H1 (cell line): ENCODE results near the gene RIBC2. TPM values are rescaled to one million over a fixed set of nuclear protein-coding genes. Genes with fewer than 3 reads are reported as not detected.

Source experiments
- CTCF ChIA-PET: fragments of 300-600 bp; sonication (Branson Sonifier 250); formaldehyde crosslinking; loops from one replicate; lab custom pipeline; 2021; ENCODE audit not compliant: partially characterized antibody; lab: Charles Lee
- POLR2A ChIA-PET: fragments of 300-600 bp; sonication (Branson Sonifier 250); formaldehyde crosslinking; loops from one replicate; lab custom pipeline; 2021; ENCODE audit warnings: inconsistent platforms; ENCODE audit not compliant: partially characterized antibody; lab: Charles Lee
- DNase-seq, 2 experiments: peaks; one replicate each; pipeline versions ENCODE4 v3.0.0 to v3.0.0-alpha.2; 2010 to 2022; ENCODE audit warnings: low spot score in 2 of 2, low read depth in 1 of 2, mixed read lengths in 1 of 2
- FAIRE-seq: peaks from 2 replicates; lab custom pipeline; 2011; peaks lifted over from hg19 to GRCh38; lab: Jason Lieb, UNC
- H2AFZ ChIP-seq: 2 replicates; pipeline ENCODE4 v1.8.1; 2012; ENCODE audit warnings: low read length, inconsistent platforms
- H2AK5ac ChIP-seq: 2 replicates; pipeline ENCODE4 v1.6.1; 2013; ENCODE audit warnings: low read depth, low read length
- H2BK120ac ChIP-seq: replicated peaks from 2 replicates; pipeline ENCODE3; 2013; ENCODE audit warnings: low read depth, low read length, inconsistent platforms
- H2BK12ac ChIP-seq: 2 replicates; pipeline ENCODE4 v1.6.1; 2013; ENCODE audit warnings: low read depth, low read length
- H2BK15ac ChIP-seq: 2 replicates; pipeline ENCODE4 v1.6.1; 2013; ENCODE audit warnings: low read length
- H2BK20ac ChIP-seq: 2 replicates; pipeline ENCODE4 v1.6.1; 2013; ENCODE audit warnings: low read length
- H2BK5ac ChIP-seq: 2 replicates; pipeline ENCODE4 v1.6.1; 2013; ENCODE audit warnings: low read depth, low read length
- H3K14ac ChIP-seq: 2 replicates; pipeline ENCODE4 v1.6.1; 2013; ENCODE audit warnings: inconsistent platforms; ENCODE audit not compliant: insufficient read length
- H3K18ac ChIP-seq: 2 replicates; pipeline ENCODE4 v1.6.1; 2013; ENCODE audit warnings: low read length; ENCODE audit errors: extremely low read depth
- H3K23ac ChIP-seq: 2 replicates; pipeline ENCODE4 v1.6.1; 2013; ENCODE audit warnings: inconsistent platforms; ENCODE audit not compliant: insufficient read length
- H3K23me2 ChIP-seq: 2 replicates; pipeline ENCODE4 v1.6.1; 2013; ENCODE audit warnings: low read depth, low read length
- H3K27ac ChIP-seq: 2 replicates; pipeline ENCODE4 v1.6.1; 2011; ENCODE audit warnings: low read depth, low read length, inconsistent platforms
- H3K27me3 ChIP-seq, 4 experiments: replicated peaks in 1 of 4; 1 replicate in 1 of 4; 2 replicates in 3 of 4; pipeline versions ENCODE4 v1.6.1 to v1.8.1; 2011 to 2013; ENCODE audit warnings: low read length in 3 of 4, mild to moderate bottlenecking in 3 of 4, inconsistent platforms in 2 of 4, mixed read lengths in 2 of 4, moderate library complexity in 1 of 4; ENCODE audit not compliant: control insufficient read depth in 3 of 4, insufficient read depth in 3 of 4; ENCODE audit errors: extremely low read depth in 1 of 4
- H3K36me3 ChIP-seq, 4 experiments: 2 replicates each; pipeline versions ENCODE4 v1.6.1 to v1.8.1; 2011 to 2013; ENCODE audit warnings: mild to moderate bottlenecking in 4 of 4, low read length in 3 of 4, moderate library complexity in 2 of 4, control low read depth in 1 of 4, inconsistent platforms in 1 of 4; ENCODE audit not compliant: insufficient read depth in 4 of 4, control insufficient read depth in 2 of 4
- H3K4ac ChIP-seq: replicated peaks from 2 replicates; pipeline ENCODE3; 2013; ENCODE audit warnings: low read length, low read depth, mixed read lengths, inconsistent platforms; ENCODE audit not compliant: insufficient read length
- H3K4me1 ChIP-seq, 4 experiments: replicated peaks in 1 of 4; 1 replicate in 1 of 4; 2 replicates in 3 of 4; pipeline versions ENCODE4 v1.6.1 to v1.8.1; 2011 to 2013; ENCODE audit warnings: low read length in 3 of 4, inconsistent platforms in 2 of 4, mixed read lengths in 1 of 4; ENCODE audit not compliant: insufficient read depth in 4 of 4, control insufficient read depth in 3 of 4
- H3K4me2 ChIP-seq, 2 experiments: 2 replicates each; pipeline versions ENCODE4 v1.6.1 to v1.8.1; 2011 to 2013; ENCODE audit warnings: low read depth in 2 of 2, low read length in 2 of 2, control low read depth in 1 of 2, inconsistent platforms in 1 of 2, mild to moderate bottlenecking in 1 of 2; ENCODE audit not compliant: insufficient read depth in 1 of 2
- H3K4me3 ChIP-seq, 4 experiments: fragments of 200-600, 300-600 bp in 1 of 4; sonication (generic), shearing (Covaris generic), sonication (Bioruptor Twin) in 1 of 4; 2 replicates each; pipeline versions ENCODE4 v1.5.1 to v1.8.1; 2011 to 2016; ENCODE audit warnings: low read length in 4 of 4, low read depth in 3 of 4, control low read depth in 2 of 4, inconsistent platforms in 2 of 4, mild to moderate bottlenecking in 2 of 4, mixed read lengths in 1 of 4, moderate library complexity in 1 of 4; ENCODE audit not compliant: insufficient read depth in 2 of 4; ENCODE audit errors: extremely low read depth in 1 of 4
- H3K56ac ChIP-seq: replicated peaks from 2 replicates; pipeline ENCODE3; 2013; ENCODE audit warnings: low read depth, mild to moderate bottlenecking, mixed read lengths, low read length, inconsistent platforms; ENCODE audit not compliant: insufficient read length
- H3K79me1 ChIP-seq: 2 replicates; pipeline ENCODE4 v1.6.1; 2013; ENCODE audit warnings: low read depth, low read length, control low read depth
- H3K79me2 ChIP-seq, 2 experiments: 2 replicates each; pipeline versions ENCODE4 v1.6.1 to v1.8.1; 2012 to 2013; ENCODE audit warnings: low read length in 2 of 2, mild to moderate bottlenecking in 2 of 2, inconsistent platforms in 1 of 2; ENCODE audit not compliant: insufficient read depth in 2 of 2, control insufficient read depth in 1 of 2
- H3K9ac ChIP-seq, 4 experiments: replicated peaks in 1 of 4; 1 replicate in 1 of 4; 2 replicates in 3 of 4; pipeline versions ENCODE4 v1.6.1 to v1.8.1; 2011 to 2013; ENCODE audit warnings: low read depth in 3 of 4, low read length in 3 of 4, control low read depth in 2 of 4, mild to moderate bottlenecking in 2 of 4, moderate library complexity in 2 of 4, inconsistent platforms in 1 of 4; ENCODE audit errors: extremely low read depth in 1 of 4
- H3K9me3 ChIP-seq, 2 experiments: 2 replicates each; pipeline versions ENCODE4 v1.6.1 to v1.8.1; 2012 to 2013; ENCODE audit warnings: mild to moderate bottlenecking in 2 of 2, moderate library complexity in 2 of 2, control low read depth in 1 of 2, inconsistent platforms in 1 of 2, low read depth in 1 of 2, low read length in 1 of 2, mixed read lengths in 1 of 2; ENCODE audit not compliant: insufficient read depth in 2 of 2
- H4K20me1 ChIP-seq, 2 experiments: replicated peaks in 1 of 2; 2 replicates each; pipeline versions ENCODE3 to v1.8.1; 2011 to 2013; ENCODE audit warnings: inconsistent platforms in 2 of 2, low read length in 2 of 2, mild to moderate bottlenecking in 1 of 2; ENCODE audit not compliant: insufficient read depth in 2 of 2, control insufficient read depth in 1 of 2
- H4K5ac ChIP-seq: 2 replicates; pipeline ENCODE4 v1.6.1; 2013; ENCODE audit warnings: low read length, low read depth, mixed read lengths, inconsistent platforms; ENCODE audit not compliant: insufficient read length
- H4K8ac ChIP-seq: 2 replicates; pipeline ENCODE4 v1.8.0; 2013; ENCODE audit warnings: mild to moderate bottlenecking, moderate library complexity, low read length, inconsistent platforms; ENCODE audit not compliant: insufficient read depth; ENCODE audit errors: extremely low read depth
- H4K91ac ChIP-seq: replicated peaks from 2 replicates; pipeline ENCODE3; 2013; ENCODE audit warnings: low read length, mixed read lengths, inconsistent platforms; ENCODE audit not compliant: insufficient read length
- CBX8 ChIP-seq: fragments of 300-800, 300-1000 bp; sonication (generic); IDR thresholded peaks from 2 replicates; pipeline ENCODE4 v1.7.1; 2016; ENCODE audit warnings: low read depth, low read length, borderline replicate concordance
- CHD2 ChIP-seq: IDR thresholded peaks from 2 replicates; pipeline ENCODE4 v1.6.1; 2012; ENCODE audit warnings: low read length, improper control_type of control experiment
- CTCF ChIP-seq, 3 experiments: IDR thresholded peaks; 1 replicate in 2 of 3; 2 replicates in 1 of 3; pipeline versions ENCODE4 v1.5.1 to v1.6.1; 2011; ENCODE audit warnings: low read length in 3 of 3, mild to moderate bottlenecking in 3 of 3, inconsistent platforms in 2 of 3, low read depth in 1 of 3, moderate library complexity in 1 of 3; ENCODE audit not compliant: insufficient read depth in 1 of 3; ENCODE audit errors: control extremely low read depth in 1 of 3
- FOSL1 ChIP-seq: IDR thresholded peaks from 2 replicates; pipeline ENCODE4 v1.6.1; 2011; ENCODE audit warnings: mild to moderate bottlenecking, low read depth, low read length, moderate library complexity; ENCODE audit not compliant: insufficient read depth
- GTF2F1 ChIP-seq: IDR thresholded peaks from 2 replicates; pipeline ENCODE4 v1.6.1; 2012; ENCODE audit warnings: low read depth, low read length, improper control_type of control experiment, borderline replicate concordance
- POLR2A ChIP-seq, 2 experiments: IDR thresholded peaks; 1 replicate in 1 of 2; 2 replicates in 1 of 2; pipeline ENCODE4 v1.6.1; 2011; ENCODE audit warnings: low read depth in 2 of 2, low read length in 2 of 2, mild to moderate bottlenecking in 2 of 2; ENCODE audit errors: control extremely low read depth in 1 of 2
- RXRA ChIP-seq: IDR thresholded peaks from 2 replicates; pipeline ENCODE4 v1.6.1; 2011; ENCODE audit warnings: low read depth, mild to moderate bottlenecking, low read length, moderate library complexity; ENCODE audit not compliant: insufficient read depth
- SIRT6 ChIP-seq: IDR thresholded peaks from one replicate; pipeline ENCODE4 v1.7.1; 2012; ENCODE audit warnings: low read length, inconsistent platforms
- SIX5 ChIP-seq: IDR thresholded peaks from 2 replicates; pipeline ENCODE4 v1.6.1; 2011; ENCODE audit warnings: mild to moderate bottlenecking, low read depth, low read length
- SP4 ChIP-seq: IDR thresholded peaks from 2 replicates; pipeline ENCODE4 v1.6.1; 2012; ENCODE audit warnings: low read length, inconsistent platforms
- SRF ChIP-seq: IDR thresholded peaks from 2 replicates; pipeline ENCODE4 v1.6.1; 2011; ENCODE audit warnings: mild to moderate bottlenecking, low read depth, low read length, moderate library complexity
- TAF7 ChIP-seq: optimal IDR thresholded peaks from 2 replicates; pipeline ENCODE3; 2011; ENCODE audit warnings: low read depth, mild to moderate bottlenecking, inconsistent platforms, low read length, moderate library complexity, borderline replicate concordance
- TEAD4 ChIP-seq: IDR thresholded peaks from 2 replicates; pipeline ENCODE4 v1.6.1; 2012; ENCODE audit warnings: low read depth, low read length, inconsistent platforms, mixed read lengths
- WGBS, 2 experiments: shearing (Covaris generic) in 1 of 2; methylation state at CpG; one replicate each; pipeline versions ENCODE4 v1.1.6 to v1.1.7; 2013 to 2015; ENCODE audit warnings: low lambda C conversion rate in 2 of 2, mixed read lengths in 2 of 2, inconsistent platforms in 1 of 2, low coverage in 1 of 2, missing lambda C conversion rate in 1 of 2; ENCODE audit not compliant: insufficient replicate concordance in 2 of 2, insufficient coverage in 1 of 2, insufficient read length in 1 of 2; ENCODE audit errors: extremely low coverage in 1 of 2, missing lambda C conversion rate in 1 of 2; 5-methylcytosine and 5-hydroxymethylcytosine counted together
- polyA plus RNA-seq, 7 experiments: library from polyadenylated mRNA; depleted of rRNA in 3 of 7; stranded (reverse) in 5 of 7; unstranded in 2 of 7; fragments of >200 nt in 5 of 7; fragments of 200-250 nt in 2 of 7; gene quantifications; 1 replicate in 5 of 7; 2 replicates in 1 of 7; 4 replicates in 1 of 7; pipeline versions ENCODE4 v1.2.1 to v1.2.3, GENCODE V29; 2011 to 2013; ENCODE audit warnings: missing spikeins in 2 of 7, mixed read lengths in 2 of 7
- total RNA-seq: library from RNA; stranded (reverse); fragmentation: NEBNext Ultra II Directional; extraction: Animal tissue kit (Norgen Biotek cat#: 25700); gene quantifications from 2 replicates; pipeline ENCODE4 v1.2.1, GENCODE V29; 2021

RIBC2 gene
- total and polyA plus RNA-seq, 2 of the 8 experiments (the other 6 are each of a cell fraction or from before 2014, with no cell fraction given) = 0.79 to 2.1 TPM

GRCh38 chr22:45442116-45442515, 28.6 kb downstream of the RIBC2 start:
- no peak overlapping the region for H3K4me3 ChIP-seq
- H3K4ac ChIP-seq = no peak overlapping the region
- no peak overlapping the region for H2BK12ac ChIP-seq
- H2AK5ac ChIP-seq = no peak overlapping the region
- no peaks in the 10 kb centered on the region for H3K27me3 ChIP-seq
- no peaks in the 10 kb centered on the region for H3K36me3 ChIP-seq
- 97% methylated on average over 5 of the region's 5 CpGs; no CpG with 5 or more reads in 1 of the 2 experiments for WGBS, 2 experiments
- no peaks in the 10 kb centered on the region for H3K79me2 ChIP-seq
- H2AFZ ChIP-seq = no peak overlapping the region
- no peak overlapping the region for H3K23ac ChIP-seq
- no peak overlapping the region for H4K8ac ChIP-seq
- no peak overlapping the region for H3K18ac ChIP-seq
- DNase-seq (no peak), FAIRE-seq (no peak)
- no peak overlapping the region for H3K14ac ChIP-seq
- no peak overlapping the region for H2BK5ac ChIP-seq
- H4K91ac ChIP-seq = peak overlapping the region; percentile 40
- H2BK15ac ChIP-seq = no peak overlapping the region
- H3K9me3 ChIP-seq = no peaks in the 10 kb centered on the region
- no peak overlapping the region for H2BK20ac ChIP-seq
- H4K20me1 ChIP-seq = no peaks in the 10 kb centered on the region
- POLR2A ChIA-PET = no interaction called here
- CTCF ChIA-PET = interaction anchor here (0.8 to 6.5 kb wide), 10 partner anchors 9 to 536 kb away, joined by 3 to 30 read pairs (median 4); no protein-coding TSS in a partner anchor
- H3K56ac ChIP-seq = no peak overlapping the region
- H3K9ac ChIP-seq = no peak overlapping the region
- H3K4me2 ChIP-seq = no peak overlapping the region
- no peaks in the 10 kb centered on the region for H3K23me2 ChIP-seq
- H4K5ac ChIP-seq = no peak overlapping the region
- no peaks in the 10 kb centered on the region; a peak in 2 of 7 replicates for H3K4me1 ChIP-seq
- no peak overlapping the region for H3K27ac ChIP-seq
- no peaks in the 10 kb centered on the region for H3K79me1 ChIP-seq
- H2BK120ac ChIP-seq = no peak overlapping the region
- TF ChIP-seq GTF2F1 (no peak), SP4 (no peak), POLR2A (IDR thresholded peaks at IDR 0.05; ENCODE audit: control extremely low read depth in 1 of 2, low read depth in 2 of 2, low read length in 2 of 2) (no peak), RXRA (no peak), SRF (no peak), SIX5 (no peak), SIRT6 (no peak), CHD2 (no peak), CBX8 (no peak), TEAD4 (no peak), CTCF (IDR thresholded peaks at IDR 0.05; ENCODE audit: control extremely low read depth in 1 of 3, insufficient read depth in 1 of 3, low read depth in 1 of 3, low read length in 3 of 3) (no peak), FOSL1 (no peak), TAF7 (no peak)
